ENCODE data around the gene PCNX3.
"Not testable (repeated sequence)": the region's sequence is repeated elsewhere in the genome, so short reads cannot be mapped to it uniquely, and the experiment has no call there.

Gene PCNX3

DNA sequence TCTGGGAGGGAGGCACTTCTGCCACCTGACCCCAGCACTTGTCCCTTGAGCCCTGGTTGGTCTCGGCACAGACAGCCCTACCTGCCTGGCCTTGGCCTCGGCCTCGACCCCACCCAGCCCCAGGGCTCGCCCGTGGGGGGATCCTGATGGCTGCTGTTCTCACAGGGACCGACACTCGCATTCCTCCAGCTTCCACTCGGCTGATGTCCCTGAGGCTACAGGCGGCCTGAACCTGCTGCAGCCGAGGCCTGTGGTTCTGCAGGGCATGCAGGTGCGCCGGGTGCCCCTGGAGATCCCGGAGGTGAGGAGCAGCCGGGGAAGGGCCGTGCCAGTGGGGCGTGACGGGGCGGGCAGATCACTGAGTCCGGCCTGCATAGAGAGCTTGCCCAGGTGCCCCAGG lies 5.1 kb downstream of the PCNX3 start:
- DNase-seq (ENCODE audit: low spot score) = no peak

DNA sequence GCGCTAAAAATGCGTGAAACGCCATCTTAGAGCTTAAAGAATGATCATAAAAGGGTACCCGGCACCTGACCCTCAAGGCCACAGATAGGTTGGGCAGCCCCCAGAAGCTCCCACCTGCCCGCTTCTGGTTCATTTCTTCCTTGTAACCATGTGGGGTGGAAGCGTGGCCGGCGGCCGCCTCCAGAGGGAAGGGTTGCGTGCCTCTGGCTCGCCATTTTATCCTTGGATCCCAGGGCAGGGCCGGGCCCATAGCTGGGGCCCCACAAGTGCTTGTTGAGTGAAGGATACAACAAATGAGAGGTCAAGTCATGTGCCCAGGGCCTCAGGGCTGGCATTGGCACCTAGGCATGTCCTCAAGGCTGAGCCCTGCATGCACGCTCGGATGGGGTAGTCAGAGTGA lies 5.9 kb downstream of the PCNX3 start:
- no peak for DNase-seq (ENCODE audit: low spot score)

- DNase-seq (ENCODE audit: low spot score) = no peak
Observed at GRCh38 chr11:65622011-65622410, 6.4 kb downstream of the PCNX3 start.

- DNase-seq (ENCODE audit: low spot score) = no peak
Observed at GRCh38 chr11:65623177-65623576, 7.6 kb downstream of the PCNX3 start.

GRCh38 chr11:65623852-65624616 lies 8.5 kb downstream of the PCNX3 start:
- no peak for DNase-seq (ENCODE audit: low spot score)

DNA sequence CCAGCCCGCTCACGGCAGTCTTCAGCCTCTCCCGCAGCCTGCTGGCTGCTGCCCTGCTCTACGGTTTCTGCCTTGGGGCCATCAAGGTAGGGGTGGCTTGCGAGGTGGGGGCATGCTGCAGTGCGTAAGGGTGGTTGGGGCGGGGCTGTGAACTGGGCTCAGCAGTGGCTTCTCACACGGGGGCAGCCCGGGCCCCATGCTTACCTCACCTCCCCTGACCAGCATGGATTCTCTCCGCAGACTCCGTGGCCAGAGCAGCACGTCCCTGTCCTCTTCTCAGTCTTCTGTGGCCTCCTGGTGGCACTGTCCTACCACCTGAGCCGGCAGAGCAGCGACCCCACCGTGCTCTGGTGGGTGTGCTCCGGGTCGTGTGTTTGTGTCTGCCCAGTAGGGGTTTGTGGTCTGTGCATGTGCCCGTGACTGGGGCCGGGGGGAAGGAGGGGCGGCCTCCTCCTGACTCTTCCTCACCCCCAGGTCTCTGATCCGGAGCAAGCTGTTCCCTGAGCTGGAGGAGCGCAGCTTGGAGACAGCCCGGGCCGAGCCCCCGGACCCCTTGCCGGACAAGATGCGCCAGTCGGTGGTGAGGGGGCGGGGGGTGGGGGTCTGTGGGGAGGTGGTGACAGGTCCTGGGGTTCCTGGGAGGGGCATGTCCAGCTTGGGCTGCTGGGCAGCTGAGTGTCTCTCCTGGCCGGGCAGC lies 9.5 kb downstream of the PCNX3 start:
- no peak for DNase-seq (ENCODE audit: low spot score)

GRCh38 chr11:65625628-65626342 lies 10.2 kb downstream of the PCNX3 start:
- DNase-seq (ENCODE audit: low spot score) = no peak

DNA sequence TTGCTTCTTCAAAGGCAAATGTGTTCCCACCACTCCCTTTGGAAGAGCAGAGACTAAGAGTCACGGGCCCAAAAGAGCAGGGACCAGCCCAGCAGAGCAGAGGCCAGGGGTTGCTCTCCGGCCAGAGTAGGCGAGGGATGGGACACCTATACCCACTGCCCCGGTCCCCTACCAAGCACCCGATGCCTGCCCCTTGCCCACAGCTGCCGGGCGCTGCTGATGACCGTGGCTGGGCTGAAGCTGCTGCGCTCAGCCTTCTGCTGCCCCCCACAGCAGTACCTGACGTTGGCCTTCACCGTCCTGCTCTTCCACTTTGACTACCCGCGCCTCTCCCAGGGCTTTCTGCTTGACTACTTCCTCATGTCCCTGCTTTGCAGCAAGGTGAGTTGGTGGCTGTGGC lies 11.6 kb downstream of the PCNX3 start:
- DNase-seq (ENCODE audit: low spot score) = no peak

DNA sequence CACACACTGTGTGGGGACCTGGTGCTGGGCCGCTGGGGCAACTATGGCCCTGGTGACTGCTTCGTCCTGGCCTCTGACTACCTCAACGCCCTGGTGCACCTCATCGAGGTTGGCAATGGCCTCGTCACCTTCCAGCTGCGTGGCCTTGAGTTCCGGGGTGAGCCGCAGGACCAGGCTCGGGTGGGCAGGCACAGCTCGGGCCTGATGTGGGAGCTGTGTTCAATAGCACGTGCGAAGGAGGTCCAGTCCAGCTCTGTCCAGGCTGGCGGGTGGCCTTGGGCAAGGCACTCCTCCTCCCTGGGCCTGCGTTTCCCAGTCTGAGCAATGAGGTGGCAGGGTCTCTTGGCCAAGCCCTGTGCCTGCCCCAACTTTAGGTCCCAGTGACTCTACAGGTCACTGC lies 14.0 kb downstream of the PCNX3 start:
- no peak for DNase-seq (ENCODE audit: low spot score)

DNA sequence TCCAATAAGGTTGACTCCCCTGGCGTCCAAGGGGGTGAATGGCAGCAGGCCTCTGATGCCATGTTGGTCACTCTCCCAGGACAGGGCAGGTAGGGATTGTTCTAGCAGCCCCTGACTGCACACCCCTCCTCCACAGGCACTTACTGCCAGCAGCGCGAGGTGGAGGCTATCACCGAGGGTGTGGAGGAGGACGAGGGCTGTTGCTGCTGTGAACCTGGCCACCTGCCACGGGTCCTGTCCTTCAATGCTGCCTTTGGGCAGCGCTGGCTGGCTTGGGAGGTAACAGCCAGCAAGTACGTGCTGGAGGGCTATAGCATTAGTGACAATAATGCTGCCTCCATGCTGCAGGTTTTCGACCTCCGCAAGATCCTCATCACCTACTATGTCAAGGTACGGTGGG lies 14.6 kb downstream of the PCNX3 start:
- no peak for DNase-seq (ENCODE audit: low spot score)

GRCh38 chr11:65633390-65634108 lies 18.0 kb downstream of the PCNX3 start:
- DNase-seq (ENCODE audit: low spot score) = no peak

GRCh38 chr11:65634109-65634436 lies 18.5 kb downstream of the PCNX3 start:
- DNase-seq (ENCODE audit: low spot score) = no peak

DNA sequence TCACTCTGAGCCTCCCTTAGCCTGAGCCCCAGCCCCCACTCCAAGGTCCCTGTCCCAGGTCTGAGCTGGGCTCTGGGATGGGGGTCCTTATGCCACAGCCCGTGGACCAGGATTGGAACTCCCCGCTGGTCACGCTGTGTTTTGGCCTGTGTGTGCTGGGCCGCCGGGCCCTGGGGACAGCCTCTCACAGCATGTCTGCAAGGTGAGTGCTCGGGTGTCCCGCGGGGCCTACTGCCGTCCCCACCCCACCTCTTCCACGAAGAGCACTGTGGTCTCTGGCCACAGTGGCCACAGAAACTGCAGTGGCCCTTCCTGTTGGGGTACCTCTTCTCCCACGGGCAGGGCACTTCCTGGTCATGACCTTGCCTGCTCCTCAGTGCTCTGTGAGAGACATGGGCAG lies 18.9 kb downstream of the PCNX3 start:
- no peak for DNase-seq (ENCODE audit: low spot score)

DNA sequence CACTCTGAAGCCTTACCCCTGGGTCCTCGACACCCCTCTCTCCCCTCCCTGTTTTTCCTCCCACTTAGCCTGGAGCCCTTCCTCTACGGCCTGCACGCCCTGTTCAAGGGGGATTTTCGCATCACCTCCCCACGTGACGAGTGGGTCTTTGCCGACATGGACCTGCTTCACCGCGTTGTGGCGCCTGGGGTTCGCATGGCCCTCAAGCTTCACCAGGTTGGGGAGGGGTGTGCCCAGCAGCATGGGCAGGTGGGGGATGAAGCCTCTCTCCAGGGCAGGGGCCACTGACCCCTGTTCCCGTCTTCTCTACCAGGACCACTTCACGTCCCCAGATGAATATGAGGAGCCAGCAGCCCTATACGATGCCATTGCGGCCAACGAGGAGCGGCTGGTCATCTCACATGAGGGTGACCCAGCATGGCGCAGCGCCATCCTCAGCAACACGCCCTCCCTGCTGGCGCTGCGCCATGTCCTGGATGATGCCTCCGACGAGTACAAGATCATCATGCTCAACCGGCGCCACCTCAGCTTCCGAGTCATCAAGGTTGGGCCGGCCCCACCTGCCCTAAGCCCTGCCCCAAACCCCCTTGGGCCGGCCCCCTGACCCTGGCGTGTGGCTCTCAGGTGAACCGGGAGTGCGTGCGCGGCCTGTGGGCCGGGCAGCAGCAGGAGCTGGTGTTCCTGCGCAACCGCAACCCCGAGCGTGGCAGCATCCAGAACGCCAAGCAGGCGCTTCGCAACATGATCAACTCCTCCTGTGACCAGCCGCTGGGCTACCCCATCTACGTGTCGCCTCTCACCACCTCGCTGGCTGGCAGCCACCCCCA lies 19.5 kb downstream of the PCNX3 start:
- no peak for DNase-seq (ENCODE audit: low spot score)

GRCh38 chr11:65636108-65637031 lies 20.8 kb downstream of the PCNX3 start:
- no peak for DNase-seq (ENCODE audit: low spot score)

GRCh38 chr11:65637032-65637557 lies 21.5 kb downstream of the PCNX3 start:
- DNase-seq (ENCODE audit: low spot score) = no peak

GRCh38 chr11:65637794-65638419 lies 22.3 kb downstream of the PCNX3 start, which contains the start of gene SIPA1:
Gene SIPA1 (plus strand): TSS chr11:65638101. CDS start chr11:65640922, 2,821 bp downstream.
- DNase-seq (ENCODE audit: low spot score) = peak; percentile 71

- not testable (repeated sequence) for DNase-seq (ENCODE audit: low spot score)
Observed at GRCh38 chr11:65639228-65639597, 23.6 kb downstream of the PCNX3 start.

- DNase-seq (ENCODE audit: low spot score) = no peak
Observed at GRCh38 chr11:65639623-65640482, 24.3 kb downstream of the PCNX3 start.
